ENCODE measurements around the gene EDIL3. TPM values are rescaled to one million over a fixed set of nuclear protein-coding genes. Genes with fewer than 3 reads are reported as not detected.

EDIL3 gene
- total and polyA plus RNA-seq, 2 donors (not counting 1 experiment from before 2014, with no cell fraction given) = not detected

DNA sequence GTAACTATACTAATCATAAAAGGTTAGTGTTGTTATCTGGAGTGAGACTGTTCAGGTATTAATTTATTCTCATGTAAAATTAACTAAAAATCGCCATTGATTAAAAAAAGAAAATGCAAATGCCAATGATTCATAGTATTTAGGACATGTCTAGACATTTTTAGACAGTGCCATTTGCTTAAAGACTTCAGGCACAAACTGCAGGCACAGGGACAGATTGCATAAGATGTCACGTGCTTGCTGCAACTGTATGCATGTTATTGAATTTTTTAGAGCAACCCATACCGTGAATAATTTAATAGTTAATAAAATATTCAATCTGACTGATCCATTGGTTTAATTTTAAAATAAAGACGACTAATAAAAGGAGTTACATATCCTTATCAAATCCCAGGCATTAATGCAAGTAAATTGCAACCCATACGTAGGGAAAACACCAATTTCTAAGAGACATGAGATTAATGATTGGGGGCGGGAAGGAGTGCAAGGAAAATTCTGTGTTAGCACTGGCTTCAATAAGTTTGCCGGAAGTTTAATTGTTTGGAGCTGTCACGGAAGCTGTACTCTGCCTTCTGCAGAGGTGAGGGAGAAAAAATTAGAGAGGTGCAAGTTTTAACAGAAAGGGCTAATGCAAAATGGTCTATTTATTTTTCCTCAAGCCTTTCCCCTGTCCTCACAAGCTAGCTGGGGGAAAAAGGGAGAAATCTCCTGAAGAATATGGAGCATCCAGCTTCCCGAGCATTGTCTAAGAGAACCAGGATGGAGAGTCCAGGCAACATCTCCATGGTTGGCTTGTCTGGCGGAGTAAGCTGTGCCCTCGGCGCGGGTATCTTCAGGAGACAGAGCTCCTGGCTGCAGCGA lies 2.9 kb downstream of the EDIL3 start:
- intact Hi-C loops (cut with micrococcal nuclease) = no loop called here
- Histone ChIP-seq H3K79me2 (ENCODE audit: control insufficient read depth, insufficient read depth, low read length) (no peaks in the 10 kb centered on the region), H3K9me3 (ENCODE audit: control extremely low read depth in 1 of 3, control insufficient read depth in 2 of 3, insufficient read depth in 1 of 3, low read length in 2 of 3) (peaks cover 0 to 13% (median 0%) of the 10 kb centered on the region in 3 donors), H3K4me3 (ENCODE audit: control extremely low read depth in 1 of 5, extremely low read depth in 1 of 5, insufficient read depth in 1 of 5, low read depth in 2 of 5, low read length in 4 of 5) (no peak overlapping the region), H3K27me3 (replicated peaks in 1 of 4; ENCODE audit: control extremely low read depth in 1 of 4, control insufficient read depth in 3 of 4, insufficient read depth in 4 of 4, low read length in 3 of 4) (peaks cover 0 to 28% (median 9%) of the 10 kb centered on the region in 4 experiments), H3K27ac (ENCODE audit: low read length in 2 of 2) (no peak overlapping the region), H4K20me1 (ENCODE audit: control insufficient read depth, insufficient read depth, low read length, poor library complexity, severe bottlenecking) (no peaks in the 10 kb centered on the region), H3K9ac (ENCODE audit: low read length) (no peak overlapping the region), H3K4me1 (ENCODE audit: control insufficient read depth in 2 of 2, insufficient read depth in 2 of 2, low read length in 2 of 2) (no peaks in the 10 kb centered on the region), H3K4me2 (replicated peaks; ENCODE audit: low read depth, low read length, poor library complexity, severe bottlenecking) (no peak overlapping the region), H2AFZ (ENCODE audit: insufficient read depth, low read depth, low read length, poor library complexity, severe bottlenecking) (no peak overlapping the region), H3K36me3 (replicated peaks in 1 of 2; ENCODE audit: control extremely low read depth in 1 of 2, control insufficient read depth in 1 of 2, extremely low read depth in 1 of 2, insufficient read depth in 2 of 2, low read length in 1 of 2) (no peaks in the 10 kb centered on the region)
- Mint-ChIP-seq H3K4me1 (no peaks in the 10 kb centered on the region), H3K4me3 (no peak overlapping the region), H3K27ac (no peak overlapping the region), H3K27me3 (peaks cover 36% of the 10 kb centered on the region), H3K9me3 (ENCODE audit: insufficient read depth) (no peaks in the 10 kb centered on the region)
- 6% methylated on average over 8 of the region's 14 CpGs for WGBS (ENCODE audit: insufficient coverage)
- DNase-seq (no peak), ATAC-seq (ENCODE audit: low read depth) (no peak)
- ChIA-PET POLR2A (no interaction called here), CTCF (no interaction called here)
- TF ChIP-seq, protein P1, sequence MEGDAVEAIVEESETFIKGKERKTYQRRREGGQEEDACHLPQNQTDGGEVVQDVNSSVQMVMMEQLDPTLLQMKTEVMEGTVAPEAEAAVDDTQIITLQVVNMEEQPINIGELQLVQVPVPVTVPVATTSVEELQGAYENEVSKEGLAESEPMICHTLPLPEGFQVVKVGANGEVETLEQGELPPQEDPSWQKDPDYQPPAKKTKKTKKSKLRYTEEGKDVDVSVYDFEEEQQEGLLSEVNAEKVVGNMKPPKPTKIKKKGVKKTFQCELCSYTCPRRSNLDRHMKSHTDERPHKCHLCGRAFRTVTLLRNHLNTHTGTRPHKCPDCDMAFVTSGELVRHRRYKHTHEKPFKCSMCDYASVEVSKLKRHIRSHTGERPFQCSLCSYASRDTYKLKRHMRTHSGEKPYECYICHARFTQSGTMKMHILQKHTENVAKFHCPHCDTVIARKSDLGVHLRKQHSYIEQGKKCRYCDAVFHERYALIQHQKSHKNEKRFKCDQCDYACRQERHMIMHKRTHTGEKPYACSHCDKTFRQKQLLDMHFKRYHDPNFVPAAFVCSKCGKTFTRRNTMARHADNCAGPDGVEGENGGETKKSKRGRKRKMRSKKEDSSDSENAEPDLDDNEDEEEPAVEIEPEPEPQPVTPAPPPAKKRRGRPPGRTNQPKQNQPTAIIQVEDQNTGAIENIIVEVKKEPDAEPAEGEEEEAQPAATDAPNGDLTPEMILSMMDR (IDR thresholded peaks at IDR 0.05) = no peak
- TF ChIP-seq EZH2 (IDR thresholded peaks at IDR 0.05; ENCODE audit: borderline replicate concordance, insufficient read depth, low read depth, low read length, poor library complexity, severe bottlenecking) = no peak

DNA sequence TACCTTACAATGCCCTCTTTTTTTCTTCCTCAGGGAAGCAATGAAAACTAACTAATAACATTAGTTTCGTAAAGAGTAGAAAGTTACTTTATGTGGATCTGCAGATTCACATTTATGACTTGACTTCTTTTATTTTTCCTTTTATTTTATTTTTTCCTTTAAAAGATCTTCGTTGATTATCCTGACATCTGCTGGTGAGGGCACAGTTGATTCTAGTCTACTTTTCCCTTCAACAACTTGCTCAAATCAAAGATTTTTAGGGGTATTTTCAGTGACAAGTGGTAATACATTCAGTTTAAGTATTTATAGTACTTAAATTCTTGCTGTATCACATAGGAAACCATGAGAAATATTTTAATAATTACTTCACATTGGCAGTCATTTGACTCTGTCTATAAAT lies 4.9 kb downstream of the EDIL3 start:
- no CpG with 5 or more reads among the region's 2 CpGs for WGBS (ENCODE audit: insufficient coverage)
- no peak overlapping the region for H3K27ac ChIP-seq (ENCODE audit: low read length in 2 of 2)
- TF ChIP-seq, protein P1 (IDR thresholded peaks at IDR 0.05) = no peak
- no peak for TF ChIP-seq EZH2 (IDR thresholded peaks at IDR 0.05; ENCODE audit: borderline replicate concordance, insufficient read depth, low read depth, low read length, poor library complexity, severe bottlenecking)
- no peaks in the 10 kb centered on the region for H3K36me3 ChIP-seq (replicated peaks in 1 of 2; ENCODE audit: control extremely low read depth in 1 of 2, control insufficient read depth in 1 of 2, extremely low read depth in 1 of 2, insufficient read depth in 2 of 2, low read length in 1 of 2)
- Mint-ChIP-seq H3K4me3 (no peak overlapping the region), H3K9me3 (ENCODE audit: insufficient read depth) (no peaks in the 10 kb centered on the region), H3K27me3 (peaks cover 20% of the 10 kb centered on the region), H3K27ac (no peak overlapping the region), H3K4me1 (no peaks in the 10 kb centered on the region)
- ATAC-seq (ENCODE audit: low read depth) (no peak), DNase-seq (no peak)
- no peaks in the 10 kb centered on the region for H3K4me1 ChIP-seq (ENCODE audit: control insufficient read depth in 2 of 2, insufficient read depth in 2 of 2, low read length in 2 of 2)
- H3K9ac ChIP-seq (ENCODE audit: low read length) = no peak overlapping the region
- no peak overlapping the region for H3K4me2 ChIP-seq (replicated peaks; ENCODE audit: low read depth, low read length, poor library complexity, severe bottlenecking)
- peaks cover 0 to 13% (median 0%) of the 10 kb centered on the region in 3 donors for H3K9me3 ChIP-seq (ENCODE audit: control extremely low read depth in 1 of 3, control insufficient read depth in 2 of 3, insufficient read depth in 1 of 3, low read length in 2 of 3)
- CTCF ChIA-PET = no interaction called here
- intact Hi-C loops (cut with micrococcal nuclease) = no loop called here
- no peaks in the 10 kb centered on the region for H4K20me1 ChIP-seq (ENCODE audit: control insufficient read depth, insufficient read depth, low read length, poor library complexity, severe bottlenecking)
- POLR2A ChIA-PET = no interaction called here
- H2AFZ ChIP-seq (ENCODE audit: insufficient read depth, low read depth, low read length, poor library complexity, severe bottlenecking) = no peak overlapping the region
- no peaks in the 10 kb centered on the region for H3K79me2 ChIP-seq (ENCODE audit: control insufficient read depth, insufficient read depth, low read length)
- no peak overlapping the region for H3K4me3 ChIP-seq (ENCODE audit: control extremely low read depth in 1 of 5, extremely low read depth in 1 of 5, insufficient read depth in 1 of 5, low read depth in 2 of 5, low read length in 4 of 5)
- peaks cover 0 to 22% (median 3%) of the 10 kb centered on the region in 4 experiments for H3K27me3 ChIP-seq (replicated peaks in 1 of 4; ENCODE audit: control extremely low read depth in 1 of 4, control insufficient read depth in 3 of 4, insufficient read depth in 4 of 4, low read length in 3 of 4)

Measured in B cell (primary cell).